GM19463 (cell line): ENCODE measurements around the gene DYRK1A.

ENCODE experiments used
- ATAC-seq: cut with Tn5 transposase; IDR thresholded peaks from one replicate; pipeline ENCODE4 v1.9.1; 2021; ENCODE audit warnings: mild to moderate bottlenecking, moderate library complexity; ENCODE audit not compliant: unreplicated experiment

DYRK1A gene

DNA sequence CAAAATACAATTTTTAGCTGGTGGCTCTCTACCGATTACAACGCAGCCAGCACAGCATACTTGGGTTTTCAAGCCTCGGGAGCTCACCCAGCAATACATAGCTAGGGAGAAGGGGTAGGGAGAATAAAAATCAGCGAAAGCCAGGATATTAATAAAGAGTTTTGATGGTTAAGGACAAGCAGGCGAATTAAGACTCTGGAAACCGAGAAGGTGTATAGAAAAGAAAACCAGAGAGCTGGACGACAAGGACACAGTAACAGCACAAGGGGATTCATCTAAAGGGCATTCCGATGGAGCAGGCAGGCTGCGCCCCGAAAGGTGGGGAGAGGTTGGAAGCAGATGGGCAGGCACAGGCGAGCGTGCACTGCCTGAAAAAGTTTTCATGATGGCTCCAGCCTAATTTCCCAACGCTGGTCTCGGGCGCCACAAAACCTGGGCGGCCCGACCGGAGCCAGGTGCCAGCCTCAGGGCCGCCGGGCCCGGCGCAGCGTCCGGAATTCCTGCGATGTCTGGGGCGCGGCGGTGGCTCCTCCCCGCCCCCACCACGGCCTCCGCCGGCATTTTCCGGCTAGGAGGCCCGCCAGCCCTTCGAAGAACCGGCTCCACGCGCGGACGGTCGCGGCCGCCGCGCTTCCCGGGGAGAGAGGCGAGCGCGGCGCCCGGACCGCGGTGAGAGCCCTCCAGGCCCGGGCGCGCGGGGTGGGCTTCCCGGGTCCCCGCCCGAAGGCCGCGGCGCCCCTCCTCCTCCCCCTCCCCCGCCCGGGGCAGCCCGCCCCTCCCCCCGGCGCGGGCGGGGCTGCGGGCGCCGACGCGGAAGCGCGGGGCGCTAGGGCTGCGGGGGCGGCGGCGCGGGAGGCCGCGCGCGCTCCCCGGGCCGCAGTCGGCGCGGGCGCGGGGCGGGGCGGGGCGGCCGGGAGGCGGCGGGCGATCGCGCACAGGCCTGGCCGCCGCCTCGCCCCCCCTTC lies 774 bp upstream of the DYRK1A start:
- peak; percentile 30 for ATAC-seq

DNA sequence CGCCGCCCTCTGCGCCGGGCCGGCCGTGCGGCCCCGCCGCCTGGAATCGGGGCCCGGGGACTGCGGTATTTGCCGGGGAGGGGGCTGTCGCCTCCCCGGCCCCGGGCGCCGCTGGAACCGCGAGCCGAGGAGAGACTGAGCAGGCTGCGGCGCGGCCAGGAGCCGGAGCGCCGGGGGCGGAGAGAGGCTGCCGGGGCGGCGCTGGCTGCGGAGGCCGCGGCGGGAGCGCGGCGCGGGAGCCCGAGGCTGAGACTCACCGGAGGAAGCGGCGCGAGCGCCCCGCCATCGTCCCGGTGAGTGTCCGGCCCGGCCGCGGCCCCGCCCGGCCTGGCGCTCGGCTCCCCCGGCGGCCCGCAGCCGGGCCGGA lies 746 bp downstream of the DYRK1A start:
- ATAC-seq, result no peak

DNA sequence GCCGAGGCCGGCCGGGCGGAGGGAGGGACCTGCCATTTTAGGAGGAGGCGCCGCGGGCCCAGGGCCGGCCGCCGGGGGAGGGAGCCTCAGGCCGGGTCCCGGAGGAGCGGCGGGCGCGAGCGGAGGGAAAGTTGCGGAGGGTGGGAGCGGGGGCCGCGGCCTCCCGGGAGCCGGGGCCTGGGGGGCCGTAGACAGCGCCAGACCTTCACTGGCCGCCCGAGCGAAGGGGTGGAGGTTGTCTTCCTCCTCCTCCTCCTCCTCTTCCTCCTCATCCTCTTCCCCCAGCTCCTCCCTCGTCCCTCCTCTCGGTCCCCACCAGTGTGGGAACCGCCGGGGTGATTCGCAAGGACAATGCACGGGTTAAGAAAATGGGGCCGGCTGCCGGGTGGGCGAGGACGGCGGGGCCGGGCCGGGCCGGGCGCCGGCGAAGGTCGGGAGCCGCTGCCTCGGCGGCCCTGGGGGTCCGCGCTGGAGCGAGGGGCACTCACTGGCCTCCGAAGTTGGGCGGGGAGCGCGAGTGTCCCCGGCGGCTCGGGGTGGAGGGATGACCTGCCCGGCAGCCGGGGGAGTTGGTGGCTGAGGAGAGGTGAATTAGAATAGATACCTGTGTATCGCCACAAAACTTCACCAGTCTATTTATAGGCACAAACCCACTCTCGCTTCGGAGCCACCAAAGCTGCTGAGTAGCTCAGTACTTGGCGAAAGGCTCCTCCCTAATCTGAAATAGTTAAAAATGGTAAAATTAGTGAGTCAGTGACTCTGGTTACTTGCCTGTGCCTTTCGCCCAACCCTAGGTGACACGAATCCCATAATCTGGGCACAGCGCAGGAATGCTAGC lies 1.3 kb downstream of the DYRK1A start:
- ATAC-seq, result no peak

DNA sequence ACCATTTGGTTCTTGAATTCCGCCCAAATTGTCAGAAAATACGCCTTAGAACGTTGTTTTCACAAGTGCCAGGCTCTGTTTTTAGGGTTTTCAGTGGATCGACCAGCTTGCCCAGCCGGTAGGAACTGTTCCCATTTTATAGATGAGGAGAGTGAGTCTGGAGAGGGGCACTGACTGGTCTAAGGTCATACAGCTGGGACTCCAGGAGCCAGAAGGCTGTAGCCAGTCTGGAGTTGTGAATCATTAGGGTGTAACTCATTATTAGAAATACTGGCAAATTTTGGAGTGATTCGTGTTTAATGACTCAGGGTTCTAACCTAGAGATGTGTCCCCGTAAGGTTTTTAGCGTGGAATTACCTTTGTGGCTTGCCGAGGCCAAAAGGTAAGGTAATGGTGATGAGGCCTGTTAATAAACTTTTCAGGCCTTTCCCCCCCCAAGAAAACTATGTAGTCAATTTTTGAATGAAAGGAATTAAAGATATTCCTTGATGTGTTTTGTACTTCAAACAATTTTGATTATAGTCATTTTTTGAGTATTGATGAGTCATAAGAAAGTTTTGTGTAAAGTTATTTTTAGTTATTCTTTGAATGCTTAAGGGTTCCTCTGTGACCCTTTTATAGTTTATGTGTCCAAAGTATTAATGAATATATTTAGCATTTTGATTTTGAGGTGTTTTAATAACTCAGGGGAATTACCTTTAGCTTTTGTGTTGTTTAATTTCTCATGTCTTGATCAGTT lies 2.1 kb downstream of the DYRK1A start:
- ATAC-seq, result no peak

DNA sequence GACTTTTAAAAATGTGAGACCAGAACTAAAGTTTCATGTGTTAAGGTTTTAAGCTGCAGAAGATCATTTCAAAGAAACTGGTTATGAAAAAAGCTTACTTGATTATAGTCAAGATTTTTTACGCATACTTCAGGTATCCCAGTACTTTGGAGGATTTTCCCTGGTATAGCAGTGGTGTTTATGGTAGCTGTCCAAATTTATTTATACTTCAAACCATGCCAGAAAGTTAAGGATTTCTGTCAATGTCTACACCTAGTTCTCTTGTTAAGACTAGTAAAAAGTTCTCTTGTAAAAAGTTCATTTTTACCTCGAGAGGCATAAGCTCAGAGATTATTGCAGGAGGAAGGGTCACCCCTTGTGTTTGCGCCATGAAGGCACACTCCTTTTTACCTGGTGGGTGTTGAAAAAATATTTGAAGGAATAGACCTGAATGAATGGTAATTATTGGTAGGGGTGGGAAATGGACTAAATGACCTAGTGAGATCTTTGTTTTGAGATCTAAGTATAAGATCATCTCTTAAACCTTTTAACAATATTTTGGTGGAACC lies 2.8 kb downstream of the DYRK1A start:
- no peak for ATAC-seq

DNA sequence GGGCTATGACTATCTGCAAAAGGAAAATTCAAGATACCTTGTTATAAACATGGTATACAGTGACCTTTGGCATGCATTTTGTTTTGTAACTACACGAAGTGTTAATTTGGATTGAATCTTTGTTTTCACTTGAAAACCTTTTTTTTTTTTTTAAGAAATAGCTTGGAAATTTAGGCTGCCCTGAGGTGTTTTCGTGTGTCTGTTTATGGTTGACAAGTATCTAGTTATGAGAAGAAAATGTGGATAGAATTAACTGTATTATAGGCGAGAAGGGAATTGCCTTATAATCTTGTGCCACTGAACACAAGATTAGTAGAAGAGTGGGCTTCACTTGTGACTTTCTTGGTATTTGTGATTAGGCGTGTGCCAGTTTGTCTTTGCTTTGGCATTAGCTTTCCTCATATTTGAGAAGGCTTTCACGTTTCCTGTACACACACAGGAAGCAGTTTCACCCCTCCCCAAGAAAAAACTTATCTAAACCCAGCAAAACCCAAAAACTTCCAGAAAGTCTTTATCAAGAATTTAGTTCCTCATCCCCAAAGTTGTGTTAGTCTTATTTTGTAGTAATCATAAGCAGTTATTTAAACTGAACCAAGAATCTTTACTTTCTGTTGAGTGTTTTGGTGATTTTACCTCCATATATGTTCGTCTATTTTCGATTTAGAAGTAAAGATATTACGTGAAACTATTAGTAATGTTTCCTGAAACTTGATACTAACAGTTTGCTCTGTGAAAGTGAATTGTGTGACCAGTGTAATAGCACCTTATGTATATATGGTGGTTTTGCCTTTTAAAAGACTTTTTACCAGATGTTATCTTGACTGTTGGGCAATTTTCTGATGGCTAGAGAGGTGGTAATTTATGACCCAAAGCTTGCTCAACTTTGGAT lies 3.8 kb downstream of the DYRK1A start:
- ATAC-seq, result peak; percentile 17

DNA sequence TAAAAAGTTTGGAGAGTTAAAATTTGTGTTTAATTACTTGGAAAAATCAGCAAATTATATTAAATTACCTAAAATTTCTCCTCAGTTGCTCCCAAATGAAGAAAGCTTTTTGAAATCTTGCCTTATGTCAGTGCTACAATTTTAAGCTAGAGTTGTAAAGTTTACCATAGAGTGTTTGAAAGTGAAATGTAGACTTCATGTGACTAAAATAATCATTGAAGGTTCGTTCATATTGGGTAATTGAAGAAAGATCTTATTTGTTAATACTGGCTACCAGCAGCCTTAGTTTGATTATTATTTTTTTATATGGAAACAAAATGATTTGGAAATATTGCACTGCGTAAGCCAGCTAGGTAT lies 4.4 kb downstream of the DYRK1A start:
- ATAC-seq, result no peak

DNA sequence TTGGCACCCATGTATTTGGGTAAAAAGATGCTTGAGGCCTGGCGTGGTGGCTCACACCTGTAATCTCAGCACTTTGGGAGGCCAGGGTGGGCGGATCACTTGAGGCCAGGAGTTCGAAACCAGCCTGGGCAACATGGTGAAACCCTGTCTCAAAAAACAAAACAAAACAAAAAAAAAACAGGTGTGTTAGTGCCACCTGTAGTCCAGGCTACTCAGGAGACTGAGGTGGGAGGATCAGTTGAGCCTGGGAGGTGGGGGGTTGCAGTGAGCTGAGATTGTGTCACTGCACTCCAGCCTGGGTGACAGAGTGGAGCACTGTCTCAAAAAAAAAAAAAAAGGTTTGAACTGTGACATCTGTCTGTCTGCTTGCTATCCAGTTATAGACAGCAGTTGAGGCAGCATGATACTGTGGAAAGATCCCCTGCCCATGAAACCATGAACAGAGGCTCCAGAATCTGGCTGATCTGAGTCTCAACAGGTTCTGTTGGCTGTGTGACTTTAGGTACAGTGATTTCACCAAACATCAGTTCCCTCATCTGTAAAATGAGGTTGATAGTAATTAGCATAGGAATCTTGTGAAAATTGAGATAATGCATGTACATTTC lies 5.7 kb downstream of the DYRK1A start:
- no peak for ATAC-seq

DNA sequence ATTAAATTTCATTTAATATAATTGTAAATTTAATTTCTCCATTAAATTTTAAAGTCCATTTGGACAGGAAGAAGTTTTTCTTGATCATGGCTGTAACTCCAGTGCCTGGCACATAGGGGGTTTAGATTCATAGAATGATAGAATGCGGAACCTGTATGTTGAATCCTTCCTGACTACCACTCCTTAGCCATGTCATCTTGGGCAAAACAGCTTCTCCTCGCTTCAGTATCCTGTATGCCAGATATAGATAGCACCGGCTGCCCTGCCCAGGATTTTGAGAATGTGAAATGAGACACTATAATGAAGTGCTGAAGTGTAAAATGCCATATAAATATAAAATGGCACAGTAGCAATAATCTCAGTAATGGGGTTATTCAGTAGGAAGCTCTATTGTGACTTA lies 6.4 kb downstream of the DYRK1A start:
- ATAC-seq, result no peak

DNA sequence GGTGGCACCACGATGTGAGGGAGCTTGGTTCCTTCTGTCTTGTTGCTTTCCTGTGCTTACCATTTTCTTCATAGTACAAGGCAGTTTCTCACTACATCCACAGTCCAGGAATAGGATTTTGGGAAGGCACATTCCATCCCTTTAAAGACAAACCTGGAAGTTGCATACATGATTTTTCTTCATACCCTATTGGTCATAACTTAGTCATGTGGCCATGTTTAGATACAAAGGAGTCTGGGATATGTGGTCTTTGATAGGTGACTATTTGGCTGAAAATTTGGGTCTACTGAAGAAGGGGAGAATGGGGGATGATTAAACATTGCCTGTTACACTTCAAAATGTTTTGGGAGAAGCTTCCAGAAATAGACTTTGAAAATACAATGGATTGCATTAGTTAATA lies 7.0 kb downstream of the DYRK1A start:
- ATAC-seq, result no peak

DNA sequence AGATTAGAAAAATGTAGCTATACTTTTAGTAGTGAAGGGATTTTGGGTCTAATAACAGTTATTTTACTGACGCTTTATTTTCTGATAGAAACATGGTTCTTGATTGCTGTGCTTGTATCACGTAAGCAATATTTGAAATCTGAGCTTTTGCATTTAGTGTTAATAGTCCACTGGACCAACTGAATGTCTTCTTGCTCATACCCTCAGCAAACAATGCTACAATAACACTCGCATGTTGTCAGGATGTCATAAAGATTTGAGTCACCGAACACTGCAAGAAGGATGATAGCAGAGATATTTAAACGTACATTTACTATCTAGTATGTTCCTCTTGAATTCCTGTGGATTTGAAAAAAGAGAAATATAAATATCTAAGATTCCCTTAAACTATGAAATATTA lies 7.5 kb downstream of the DYRK1A start:
- ATAC-seq, result no peak

DNA sequence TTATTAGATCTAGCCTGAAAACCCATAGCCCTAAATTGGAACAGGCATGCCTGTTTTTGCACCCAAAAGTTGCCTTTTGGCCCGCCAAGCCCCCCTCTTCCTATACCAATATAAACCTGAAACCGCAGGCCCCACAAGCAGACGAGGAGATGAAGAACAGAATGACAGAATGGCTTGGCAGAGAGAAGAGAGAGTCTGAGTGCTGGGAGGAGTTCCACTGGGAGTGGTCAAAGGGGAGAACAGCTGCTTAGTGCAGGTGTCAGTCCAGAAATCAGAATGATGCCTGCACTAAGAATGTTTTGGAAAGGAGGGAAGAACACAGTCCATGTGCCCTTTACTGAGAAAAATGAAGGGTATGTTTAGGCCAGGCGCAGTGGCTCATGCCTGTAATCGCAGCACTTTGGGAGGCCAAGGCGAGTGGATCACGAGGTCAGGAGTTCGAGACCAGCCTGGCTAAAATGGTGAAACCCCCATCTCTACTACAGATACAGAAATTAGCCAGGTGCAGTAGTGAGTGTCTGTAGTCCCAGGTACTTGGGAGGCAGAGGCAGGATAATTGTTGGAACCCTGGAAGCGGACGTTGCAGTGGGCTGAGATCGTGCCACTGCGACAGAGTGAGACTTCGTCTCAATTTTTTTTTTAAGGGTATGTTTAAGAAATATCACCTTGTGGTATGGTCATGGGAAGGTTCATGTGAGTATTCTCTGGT lies 9.4 kb downstream of the DYRK1A start:
- no peak for ATAC-seq

DNA sequence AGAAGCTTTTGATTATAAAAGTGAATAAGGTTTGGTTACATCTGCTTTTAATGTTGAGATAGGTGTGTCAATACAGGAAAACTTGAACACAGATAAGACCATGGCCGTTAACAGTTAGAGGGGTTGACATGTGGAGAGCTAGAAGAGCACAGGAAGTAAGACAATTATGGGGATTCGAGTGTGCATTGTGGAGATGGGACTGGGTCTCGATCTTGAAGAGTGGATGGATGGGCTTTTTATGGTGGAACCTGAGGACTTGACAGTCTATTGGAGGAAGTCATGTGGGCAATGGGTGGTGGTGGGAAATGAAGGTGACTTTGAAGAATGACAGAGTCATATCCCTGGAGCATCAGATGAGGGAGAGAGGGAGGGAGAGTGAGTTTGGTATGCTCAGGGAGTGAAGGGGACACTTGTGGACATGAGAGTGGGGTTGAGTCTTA lies 12.1 kb downstream of the DYRK1A start:
- ATAC-seq, result no peak

DNA sequence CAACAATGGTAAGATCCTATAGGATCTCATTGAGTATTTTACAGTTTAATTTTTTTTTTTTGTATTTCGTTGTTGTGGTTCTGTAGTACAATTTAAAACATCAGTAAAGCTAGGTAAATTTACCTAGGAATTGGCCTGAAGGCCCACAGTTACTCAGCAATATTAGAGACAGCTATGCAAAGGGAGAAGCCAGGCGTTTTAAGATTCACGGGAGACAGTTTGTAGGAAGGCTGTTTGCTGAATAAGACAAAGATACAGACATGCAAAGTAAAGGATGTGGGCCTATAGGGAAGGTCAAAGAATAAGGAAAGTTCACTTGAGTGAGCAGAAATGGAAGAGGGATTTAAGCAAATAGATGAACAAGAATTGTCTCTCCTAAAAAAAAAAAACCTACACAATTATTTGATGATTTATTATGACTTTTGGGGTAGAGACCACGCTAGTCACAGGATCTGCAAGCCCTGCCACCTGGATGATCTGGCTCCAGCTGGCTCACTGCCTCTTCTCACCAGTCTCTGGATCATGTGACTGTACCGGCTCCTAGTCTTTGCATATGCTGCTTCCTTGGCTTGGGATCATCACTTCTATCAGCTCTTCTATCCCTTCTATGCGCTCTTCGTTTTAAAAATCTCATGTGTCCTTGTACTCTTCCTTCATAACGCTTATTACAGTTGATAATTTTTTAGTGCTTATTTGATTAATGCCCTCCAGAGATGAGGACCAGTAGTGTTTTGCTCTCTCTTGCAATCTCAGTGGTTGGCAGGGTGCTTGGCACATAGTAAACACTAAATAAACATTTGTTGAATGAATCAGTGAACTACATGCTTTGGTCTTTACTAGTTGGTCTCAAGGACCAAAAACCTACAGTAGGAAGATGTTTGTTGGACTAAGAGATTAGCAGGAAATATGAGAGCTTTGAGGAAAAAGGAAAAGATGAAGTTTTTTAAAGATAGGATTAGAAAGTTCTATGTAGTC lies 14.1 kb downstream of the DYRK1A start:
- ATAC-seq, result no peak

DNA sequence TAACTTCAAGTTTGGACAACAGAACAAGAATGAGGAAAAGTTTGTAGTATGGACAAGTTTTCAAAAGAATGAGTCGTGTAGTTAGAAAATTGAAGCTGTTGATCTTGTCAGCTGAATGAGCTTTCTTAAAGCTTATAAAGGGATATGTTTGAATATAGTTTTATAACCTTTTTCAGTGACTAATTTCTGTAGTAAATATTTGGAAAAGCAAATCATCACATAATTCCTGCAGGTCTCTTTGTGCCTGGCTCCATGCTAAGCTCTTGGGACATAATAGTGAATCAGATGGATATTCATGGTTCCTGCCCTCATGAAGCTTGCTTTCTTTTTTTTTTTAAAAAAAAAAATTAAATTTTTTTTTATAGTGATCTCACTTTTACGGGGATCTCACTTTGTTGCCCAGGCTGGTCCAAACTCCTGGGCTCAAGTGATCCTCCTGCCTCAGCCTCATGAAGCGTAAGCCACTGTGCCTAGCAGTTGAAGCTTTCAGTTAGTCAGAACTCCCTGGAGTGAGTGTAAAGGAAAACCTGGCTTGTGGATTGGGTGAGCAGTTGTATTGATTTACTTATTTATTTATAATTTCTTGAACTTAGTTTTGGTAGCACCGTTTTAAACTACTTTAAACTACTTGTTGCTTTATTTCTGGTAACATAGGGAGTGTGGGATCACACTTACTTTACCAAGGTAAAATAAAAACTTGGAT lies 15.5 kb downstream of the DYRK1A start:
- no peak for ATAC-seq

DNA sequence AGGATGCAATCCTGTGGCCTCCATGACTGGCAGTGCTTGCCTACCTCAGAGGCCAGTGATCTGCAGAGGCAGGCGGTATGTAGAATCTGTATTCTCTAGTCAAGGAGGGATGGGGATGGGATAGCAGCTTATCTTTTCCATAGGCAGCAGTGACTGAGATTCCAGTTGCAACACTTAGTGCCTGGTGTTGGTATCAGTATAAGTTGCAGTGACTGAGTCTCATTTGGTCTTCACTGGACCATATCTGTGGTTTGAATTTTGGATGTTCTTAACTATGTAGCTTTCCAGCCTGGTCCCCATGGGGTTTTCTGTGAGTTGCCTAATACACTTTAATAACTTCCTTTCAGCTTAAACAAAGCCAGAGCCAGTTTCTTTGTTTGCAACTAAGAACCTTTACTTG lies 16.5 kb downstream of the DYRK1A start:
- ATAC-seq, result no peak

DNA sequence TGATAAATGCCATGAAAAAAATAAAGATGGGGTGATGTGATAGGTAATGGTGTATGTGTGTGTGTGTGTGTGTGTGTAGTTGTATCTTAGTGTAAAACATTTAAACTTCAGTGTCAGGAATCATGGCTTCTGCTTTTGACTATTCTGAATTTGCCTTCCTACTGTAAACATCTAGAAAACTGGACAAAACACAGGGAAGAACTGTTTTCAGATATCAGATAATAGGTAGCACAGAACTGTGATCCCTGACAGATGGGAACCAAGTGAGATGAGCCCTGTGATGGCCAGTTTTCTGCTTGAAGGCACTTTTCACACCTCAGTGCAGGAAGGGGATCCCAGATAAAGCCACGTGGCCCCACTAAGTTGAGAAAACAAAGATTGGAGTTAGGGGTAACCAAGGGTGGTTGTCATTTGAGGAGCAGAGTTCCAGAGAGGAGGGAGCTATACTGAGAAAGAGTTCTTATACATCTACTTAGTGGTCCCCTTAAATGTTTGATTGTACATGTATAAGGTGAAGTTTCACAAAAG lies 17.3 kb downstream of the DYRK1A start:
- no peak for ATAC-seq
